ENCODE results near the gene ADPRS.
A peak's percentile ranks its signal among the peaks of the same experiment; 100 is the strongest.

ADPRS gene

GRCh38 chr1:36087233-36088123, 1.2 kb upstream of the ADPRS start:
- no peak for DNase-seq

DNA sequence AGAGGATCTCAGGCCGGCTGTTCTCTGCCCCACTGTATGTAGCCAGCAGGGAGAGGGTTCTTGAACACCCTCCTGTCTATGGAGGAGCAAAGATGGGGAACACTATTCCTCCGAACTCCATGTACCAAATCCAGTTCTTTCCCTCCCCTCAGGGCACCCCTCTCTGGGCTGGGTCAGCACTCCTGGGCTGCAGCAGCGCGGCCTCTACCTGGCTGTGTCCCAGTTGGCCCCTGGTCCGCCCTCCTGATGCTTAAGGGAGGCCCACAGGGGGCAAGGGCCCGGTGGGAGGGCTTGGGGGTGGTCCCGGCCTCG, 471 bp upstream of the ADPRS start:
- no peak for DNase-seq

DNA sequence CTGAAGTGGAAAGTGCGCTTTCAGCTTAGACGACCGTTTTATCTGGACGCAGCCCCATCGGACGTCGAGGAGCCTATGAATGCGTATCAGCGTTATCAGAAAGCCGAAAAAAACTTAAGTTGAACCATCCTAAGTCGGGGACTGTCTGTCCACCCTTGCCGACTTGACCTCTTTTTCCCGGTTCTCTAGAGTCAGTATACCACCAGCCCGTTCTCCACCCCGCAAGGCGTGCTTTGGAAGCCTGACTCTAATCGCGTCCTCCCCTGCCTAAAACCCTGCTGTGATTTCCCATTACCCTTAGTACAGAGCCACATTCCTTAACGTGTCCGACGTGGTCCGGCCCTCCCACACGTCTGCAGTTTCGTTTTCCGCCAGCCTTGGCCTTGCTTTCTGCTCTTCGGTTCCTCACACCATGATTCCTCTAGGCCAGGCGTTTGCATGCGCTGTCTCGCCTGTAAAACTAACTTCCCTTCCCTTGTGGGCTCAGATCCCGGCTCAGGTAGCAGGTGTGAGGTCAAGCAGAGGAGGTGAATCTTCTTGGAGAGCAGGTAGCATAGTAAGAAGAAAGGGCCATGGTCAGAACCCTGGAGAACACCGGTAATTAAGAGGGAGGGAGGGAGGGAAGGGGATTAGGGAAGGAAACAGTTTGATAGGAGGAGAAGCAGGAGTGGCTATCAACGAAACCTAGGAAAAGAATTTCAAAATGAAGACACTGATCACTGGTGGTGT, 865 bp downstream of the ADPRS start:
- DNase-seq: no peak

- DNase-seq: no peak
Measured at GRCh38 chr1:36091141-36091540, 2.4 kb downstream of the ADPRS start.

DNA sequence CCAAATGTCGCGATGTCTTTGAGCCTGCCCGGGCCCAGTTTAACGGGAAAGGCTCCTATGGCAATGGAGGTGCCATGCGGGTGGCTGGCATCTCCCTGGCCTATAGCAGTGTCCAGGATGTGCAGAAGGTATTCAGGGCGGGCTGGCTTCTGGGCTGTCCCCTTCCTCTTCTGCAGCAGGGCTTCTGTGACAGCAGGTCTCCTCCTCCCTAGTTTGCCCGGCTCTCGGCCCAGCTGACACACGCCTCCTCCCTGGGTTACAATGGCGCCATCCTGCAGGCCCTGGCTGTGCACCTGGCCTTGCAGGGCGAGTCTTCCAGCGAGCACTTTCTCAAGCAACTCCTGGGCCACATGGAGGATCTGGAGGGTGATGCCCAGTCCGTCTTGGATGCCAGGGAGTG, 3.0 kb downstream of the ADPRS start:
- DNase-seq: no peak

- no peak for DNase-seq
Measured at GRCh38 chr1:36092166-36092797, 3.6 kb downstream of the ADPRS start.

DNA sequence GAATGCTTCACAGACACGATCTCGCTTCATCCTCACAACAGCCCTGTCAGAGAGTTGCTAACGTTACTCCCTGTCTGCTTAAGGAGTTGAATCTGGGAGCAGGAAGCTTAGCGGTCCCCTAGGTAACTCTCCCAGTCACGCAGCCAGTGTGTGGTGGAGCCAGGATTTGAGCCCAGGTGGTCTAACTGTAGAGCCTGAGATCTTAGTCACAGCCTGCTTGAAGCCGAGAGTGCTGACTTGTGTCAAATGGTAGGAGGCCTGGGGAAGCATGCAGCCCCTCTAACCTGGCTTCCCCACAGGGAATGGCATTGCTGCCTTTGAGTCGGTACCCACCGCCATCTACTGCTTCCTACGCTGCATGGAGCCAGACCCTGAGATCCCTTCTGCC, 4.1 kb downstream of the ADPRS start:
- no peak for DNase-seq

DNA sequence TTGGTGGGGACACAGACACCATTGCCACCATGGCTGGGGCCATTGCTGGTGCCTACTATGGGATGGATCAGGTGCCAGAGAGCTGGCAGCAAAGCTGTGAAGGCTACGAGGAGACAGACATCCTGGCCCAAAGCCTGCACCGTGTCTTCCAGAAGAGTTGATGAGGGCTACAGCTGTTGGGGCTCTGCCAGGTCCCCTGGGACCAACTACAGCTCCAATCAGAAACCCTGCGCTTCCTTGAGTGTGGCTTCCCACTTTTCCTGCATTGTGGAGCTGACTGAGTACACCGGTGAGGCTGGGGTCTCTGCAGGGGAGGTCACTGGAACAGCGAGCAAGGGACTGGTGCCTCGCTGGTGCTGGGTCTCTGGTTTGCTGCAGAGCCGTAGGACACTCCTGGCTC, 4.5 kb downstream of the ADPRS start:
- no peak for DNase-seq

DNA sequence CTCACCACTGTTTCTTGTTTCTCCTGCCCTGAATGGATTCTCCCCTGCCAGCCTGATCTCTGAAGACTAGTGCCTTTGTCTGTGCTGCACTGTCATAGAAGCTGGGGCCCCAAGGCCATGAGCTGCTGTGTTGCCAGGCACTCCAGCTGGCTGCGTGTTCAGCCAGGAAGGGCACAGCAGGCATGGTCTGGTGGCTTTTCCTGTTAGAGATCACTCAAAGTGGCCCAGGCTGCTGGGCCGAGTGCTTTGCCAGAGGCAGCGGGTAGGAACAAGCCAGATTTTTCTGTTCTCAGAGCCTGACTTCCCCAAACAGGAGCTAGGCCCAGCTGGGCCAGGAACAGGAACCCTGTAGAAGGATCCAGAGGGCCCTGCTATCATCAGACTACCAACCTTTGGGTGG, 5.2 kb downstream of the ADPRS start:
- no peak for DNase-seq

GRCh38 chr1:36094621-36095061, 5.9 kb downstream of the ADPRS start:
- DNase-seq: no peak

DNA sequence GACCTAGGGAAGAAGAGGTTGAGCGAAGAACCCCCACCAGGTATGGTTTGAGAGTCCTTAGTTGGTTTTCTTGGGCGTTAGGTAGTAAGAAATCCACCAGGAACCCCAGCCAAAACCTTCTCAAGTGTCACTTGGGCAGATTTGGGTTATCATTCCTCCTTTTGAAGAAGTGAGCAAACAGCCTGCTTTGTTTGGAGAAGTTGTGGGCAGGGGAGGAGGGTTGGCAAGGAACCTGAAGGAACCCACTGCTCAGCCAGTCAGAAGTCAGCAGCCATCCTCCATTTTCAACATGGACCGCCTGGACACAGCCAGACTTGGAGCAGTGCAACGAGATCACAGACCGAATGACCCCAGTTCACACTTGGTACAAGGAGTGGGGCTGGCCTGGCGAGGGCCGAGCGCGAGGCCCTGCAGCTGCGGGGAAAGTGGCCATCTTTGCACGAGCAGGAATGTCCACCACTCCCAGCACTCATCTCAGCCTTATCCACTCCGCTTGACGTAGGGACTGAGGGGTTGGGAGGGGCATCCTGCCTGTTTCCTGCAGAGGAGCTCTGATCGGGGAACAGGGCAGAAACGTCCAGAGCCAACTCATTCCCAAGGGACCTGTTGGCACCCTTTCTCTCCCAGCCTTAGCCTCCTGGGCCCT, 7.2 kb downstream of the ADPRS start:
- no peak for DNase-seq

- DNase-seq: no peak
Measured at GRCh38 chr1:36096500-36097432, 8.1 kb downstream of the ADPRS start.

DNA sequence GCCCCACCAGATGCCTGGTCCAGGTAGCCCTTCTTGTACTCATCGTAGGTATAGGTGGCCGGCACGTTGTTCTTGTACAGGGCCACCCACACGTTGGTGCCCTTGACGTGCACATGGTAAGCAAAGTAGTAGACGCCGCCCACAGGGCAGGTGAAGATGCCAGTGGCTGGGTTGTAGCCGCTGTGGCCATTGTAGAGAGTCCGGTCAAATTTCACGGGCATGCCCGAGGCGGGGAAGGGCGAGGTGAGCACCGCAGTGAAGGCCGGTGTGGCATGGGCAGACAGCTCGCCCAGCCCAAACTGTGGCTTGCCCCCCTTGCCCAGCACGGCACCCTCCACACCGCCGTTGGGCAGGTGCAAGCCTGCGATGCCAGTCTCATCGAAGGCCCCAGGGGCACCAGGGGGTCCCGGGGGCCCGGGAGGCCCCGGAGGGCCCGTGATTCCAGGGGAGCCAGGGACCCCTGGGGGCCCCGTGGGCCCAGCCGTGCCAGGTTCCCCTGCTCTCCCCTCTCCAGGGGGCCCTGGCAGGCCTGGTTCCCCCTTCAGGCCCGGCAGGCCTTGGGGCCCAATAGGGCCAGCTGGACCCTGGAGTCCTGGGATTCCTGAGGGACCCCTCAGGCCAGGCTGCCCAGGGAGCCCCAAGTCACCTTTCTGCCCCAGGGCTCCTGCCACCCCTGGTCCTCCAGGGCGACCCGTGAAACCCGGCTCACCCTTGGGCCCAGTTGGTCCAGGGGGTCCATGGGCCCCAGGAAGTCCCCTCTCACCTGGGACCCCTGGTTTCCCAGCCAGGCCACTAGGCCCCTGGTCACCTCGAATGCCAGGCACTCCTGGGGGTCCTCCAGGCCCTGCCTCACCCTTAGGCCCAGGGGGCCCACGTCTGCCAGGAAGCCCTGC, 9.2 kb downstream of the ADPRS start:
- no peak for DNase-seq

DNA sequence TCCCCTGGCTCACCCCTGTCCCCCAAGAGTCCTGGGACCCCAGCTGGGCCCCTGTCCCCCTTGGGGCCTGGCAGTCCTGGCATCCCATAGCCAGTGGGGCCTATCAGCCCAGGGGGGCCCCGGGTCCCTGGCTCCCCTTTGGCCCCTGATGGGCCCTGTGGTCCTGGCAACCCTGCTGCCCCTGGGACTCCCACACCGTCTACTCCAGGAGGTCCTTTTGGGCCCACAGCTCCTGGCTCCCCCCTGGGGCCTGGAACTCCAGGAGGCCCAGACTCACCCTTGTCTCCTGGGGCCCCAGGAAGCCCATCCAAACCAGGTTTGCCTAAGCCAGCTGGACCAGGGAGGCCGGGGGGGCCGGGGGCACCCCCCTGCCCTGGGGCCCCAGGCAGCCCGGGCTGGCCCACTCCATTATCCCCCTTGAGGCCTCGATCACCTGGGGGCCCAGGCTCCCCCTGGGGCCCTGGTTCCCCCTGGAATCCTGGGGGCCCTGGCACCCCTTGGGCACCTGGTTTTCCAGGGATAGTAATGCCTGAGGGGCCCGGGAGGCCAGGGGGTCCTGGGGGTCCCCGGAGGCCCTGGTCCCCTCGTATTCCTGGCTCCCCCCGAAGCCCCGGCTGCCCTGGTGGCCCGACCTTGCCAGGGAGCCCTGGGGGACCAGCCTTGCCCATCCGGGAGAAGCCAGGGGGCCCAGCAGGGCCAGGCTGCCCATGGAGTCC, 10.1 kb downstream of the ADPRS start:
- no peak for DNase-seq

GRCh38 chr1:36099681-36100341, 11.1 kb downstream of the ADPRS start:
- peak; percentile 69 to 76 for DNase-seq

DNA sequence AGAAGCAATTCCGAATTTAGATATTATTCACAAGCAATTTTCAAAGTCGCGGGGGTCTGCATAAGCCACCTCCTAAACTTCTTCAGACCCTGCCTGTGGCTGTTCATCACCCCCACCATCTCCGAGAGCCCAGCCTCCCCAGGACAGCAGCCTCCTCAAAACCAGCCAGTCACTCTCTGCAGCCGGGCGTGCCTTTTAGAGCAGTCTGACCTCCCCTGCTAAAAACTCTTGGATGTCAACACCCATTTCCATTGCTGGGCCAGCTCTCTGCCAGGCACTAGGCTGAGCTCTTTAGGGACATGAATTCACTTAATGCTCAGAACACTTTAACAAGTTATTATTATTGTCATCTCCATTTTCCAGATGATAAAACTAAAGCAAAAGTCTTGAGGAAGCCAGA, 11.7 kb downstream of the ADPRS start:
- DNase-seq: no peak

DNA sequence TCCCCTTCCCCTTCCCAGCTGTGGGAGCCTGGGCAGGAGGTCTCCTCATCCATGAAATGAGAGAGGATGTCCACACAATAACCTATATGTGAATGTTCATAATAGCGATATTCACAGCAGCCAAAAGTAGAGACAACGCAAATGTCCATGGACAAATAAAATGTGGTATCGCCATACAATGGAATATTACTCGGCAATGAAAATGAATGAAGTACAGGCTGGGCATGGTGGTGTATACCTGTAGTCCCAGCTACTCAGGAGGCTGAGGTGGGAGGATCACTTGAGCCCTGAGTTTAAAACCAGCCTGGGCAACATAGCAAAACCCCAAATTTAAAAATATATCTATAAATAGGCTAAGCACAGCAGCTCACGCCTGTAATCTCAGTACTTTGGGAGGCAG, 12.9 kb downstream of the ADPRS start:
- no peak for DNase-seq

GRCh38 chr1:36106269-36106668, 17.6 kb downstream of the ADPRS start:
- no peak for DNase-seq

- DNase-seq: no peak
Measured at GRCh38 chr1:36107394-36107793, 18.7 kb downstream of the ADPRS start.

DNA sequence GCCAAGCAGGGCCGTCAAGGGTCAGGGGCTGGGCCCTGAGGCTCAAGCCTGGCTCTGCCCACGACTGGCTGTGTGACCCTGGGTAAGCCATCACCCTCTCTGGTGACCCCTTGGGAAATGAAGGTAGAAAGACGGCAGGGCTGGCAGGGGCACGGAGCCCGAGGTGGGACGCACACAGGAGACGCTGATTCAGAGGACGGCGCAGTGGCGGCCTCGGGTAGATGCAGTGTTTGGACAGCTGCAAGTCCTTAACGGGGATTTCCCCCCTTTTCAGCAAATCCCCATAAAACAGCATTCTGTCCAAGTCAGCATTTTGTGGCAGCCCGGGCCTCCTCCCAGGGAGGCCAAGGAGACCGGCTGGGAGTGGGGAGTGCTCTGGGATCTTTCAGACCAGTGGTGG, 19.6 kb downstream of the ADPRS start:
- no peak for DNase-seq

Measured in activated CD4-positive, alpha-beta T cell treated with anti-CD3 and anti-CD28 coated beads, Interleukin-2, amount 50 U/mL, for 4 hours (primary cell).